GM23338 (cell line): ENCODE results near the gene NEDD1. TPM values are rescaled to one million over a fixed set of nuclear protein-coding genes. Genes with fewer than 3 reads are reported as not detected.

ENCODE experiments used
- ATAC-seq: fragments of 200-7000 bp; cut with Tn5 transposase; 3 replicates; pipeline ENCODE4 v1.9.1; 2020
- DNase-seq: peaks from one replicate; pipeline ENCODE4 v3.0.0-alpha.2; 2015; ENCODE audit warnings: low spot score
- H2AFZ ChIP-seq: fragments of 200-600 bp; sonication (generic); 2 replicates; pipeline ENCODE4 v1.8.0; 2016; ENCODE audit warnings: antibody characterized with exemption, mild to moderate bottlenecking, moderate library complexity
- H3F3A ChIP-seq: fragments of 200-600 bp; sonication (generic); replicated peaks from 2 replicates; pipeline ENCODE4 v1.8.0; 2017; ENCODE audit warnings: antibody characterized with exemption, mixed run types, low read depth
- H3K27ac ChIP-seq: fragments of 200-600 bp; sonication (generic); 2 replicates; pipeline ENCODE4 v1.6.1; 2016; ENCODE audit warnings: low read depth
- H3K27me3 ChIP-seq: fragments of 200-600 bp; sonication (generic); 2 replicates; pipeline ENCODE4 v1.8.0; 2016; ENCODE audit warnings: mild to moderate bottlenecking, mixed run types, moderate library complexity; ENCODE audit not compliant: insufficient read depth
- H3K36me3 ChIP-seq: fragments of 200-600 bp; sonication (generic); 2 replicates; pipeline ENCODE4 v1.8.0; 2016; ENCODE audit warnings: mild to moderate bottlenecking; ENCODE audit not compliant: insufficient read depth
- H3K4me1 ChIP-seq: fragments of 200-600 bp; sonication (generic); 2 replicates; pipeline ENCODE4 v1.8.0; 2016; ENCODE audit warnings: mild to moderate bottlenecking, moderate library complexity; ENCODE audit not compliant: insufficient read depth
- H3K4me2 ChIP-seq: fragments of 200-600 bp; sonication (generic); 2 replicates; pipeline ENCODE4 v1.7.1; 2017; ENCODE audit warnings: mixed run types
- H3K4me3 ChIP-seq: fragments of 200-600 bp; sonication (generic); 2 replicates; pipeline ENCODE4 v1.6.1; 2016; ENCODE audit warnings: mixed run types
- H3K79me2 ChIP-seq: fragments of 200-600 bp; sonication (generic); replicated peaks from 2 replicates; pipeline ENCODE4 v1.8.0; 2017; ENCODE audit warnings: mild to moderate bottlenecking; ENCODE audit not compliant: insufficient read depth
- H3K9me2 ChIP-seq: fragments of 200-600 bp; sonication (generic); 2 replicates; pipeline ENCODE4 v1.8.0; 2017; ENCODE audit not compliant: insufficient read depth
- H4K20me1 ChIP-seq: fragments of 200-600 bp; sonication (generic); replicated peaks from 2 replicates; pipeline ENCODE4 v1.8.0; 2017; ENCODE audit warnings: mild to moderate bottlenecking; ENCODE audit not compliant: insufficient read depth
- H3K27ac Mint-ChIP-seq: 2 replicates; pipeline ENCODE4 v1.8.0; 2020; ENCODE audit warnings: inconsistent platforms, mild to moderate bottlenecking, moderate library complexity, mixed read lengths
- H3K27me3 Mint-ChIP-seq: 3 replicates; pipeline ENCODE4 v1.8.0; 2022; ENCODE audit warnings: low read depth, mild to moderate bottlenecking, moderate library complexity, mixed read lengths, inconsistent platforms; ENCODE audit not compliant: insufficient read depth, poor library complexity
- H3K36me3 Mint-ChIP-seq: 3 replicates; pipeline ENCODE4 v1.8.0; 2021; ENCODE audit warnings: low read depth, mild to moderate bottlenecking, inconsistent platforms, moderate library complexity, mixed read lengths
- H3K4me1 Mint-ChIP-seq: 3 replicates; pipeline ENCODE4 v1.8.0; 2020; ENCODE audit warnings: mild to moderate bottlenecking, inconsistent platforms, mixed read lengths
- H3K4me3 Mint-ChIP-seq: 3 replicates; pipeline ENCODE4 v1.8.0; 2021; ENCODE audit warnings: moderate library complexity, mild to moderate bottlenecking, inconsistent platforms, mixed read lengths
- H3K9me3 Mint-ChIP-seq: 3 replicates; pipeline ENCODE4 v1.8.0; 2020; ENCODE audit warnings: moderate library complexity, mild to moderate bottlenecking, inconsistent platforms, mixed read lengths
- CREB1 ChIP-seq: fragments of 250-450 bp; sonication (Bioruptor Pico); IDR thresholded peaks from 2 replicates; pipeline ENCODE4 v1.5.0; 2020; ENCODE audit warnings: low read depth, mild to moderate bottlenecking, moderate library complexity
- ETS1 ChIP-seq: IDR thresholded peaks from 2 replicates; pipeline ENCODE4 v1.6.1; 2016; ENCODE audit warnings: antibody characterized with exemption
- EZH2 ChIP-seq: fragments of 200-600 bp; sonication (generic); IDR thresholded peaks from one replicate; pipeline ENCODE4 v1.8.0; 2017; ENCODE audit warnings: antibody characterized with exemption, mild to moderate bottlenecking, low read depth; ENCODE audit not compliant: unreplicated experiment
- EZH2phosphoT487 ChIP-seq: fragments of 200-600 bp; sonication (generic); IDR thresholded peaks from one replicate; pipeline ENCODE4 v1.8.1; 2018; ENCODE audit warnings: antibody characterized with exemption; ENCODE audit not compliant: unreplicated experiment
- JUNB ChIP-seq: IDR thresholded peaks from one replicate; pipeline ENCODE4 v1.6.1; 2016; ENCODE audit warnings: antibody characterized with exemption; ENCODE audit not compliant: unreplicated experiment
- NANOG ChIP-seq: IDR thresholded peaks from 2 replicates; pipeline ENCODE4 v1.6.1; 2016; ENCODE audit warnings: antibody characterized with exemption, borderline replicate concordance
- POLR2AphosphoS5 ChIP-seq: IDR thresholded peaks from 2 replicates; pipeline ENCODE4 v1.6.1; 2016; ENCODE audit warnings: antibody characterized with exemption, low read depth
- STAT1 ChIP-seq: IDR thresholded peaks from one replicate; pipeline ENCODE4 v1.6.1; 2016; ENCODE audit warnings: antibody characterized with exemption; ENCODE audit not compliant: unreplicated experiment
- ZNF114 ChIP-seq: fragments of 250-450 bp; sonication (Bioruptor Pico); IDR thresholded peaks from 2 replicates; pipeline ENCODE4 v1.5.0; 2020; ENCODE audit warnings: mild to moderate bottlenecking, moderate library complexity
- ZNF331 ChIP-seq: fragments of 250-450 bp; sonication (Bioruptor Pico); IDR thresholded peaks from 2 replicates; pipeline ENCODE4 v1.5.0; 2020; ENCODE audit warnings: low read depth, mild to moderate bottlenecking, moderate library complexity
- ZNF462 ChIP-seq: fragments of 250-450 bp; sonication (Bioruptor Pico); IDR thresholded peaks from 2 replicates; pipeline ENCODE4 v1.5.0; 2020; ENCODE audit warnings: mild to moderate bottlenecking, moderate library complexity
- polyA plus RNA-seq: library from polyadenylated mRNA; unstranded; fragments of >200 nt; fragmentation: Nextera tagmentation; extraction: Ambion mirVana; gene quantifications from 2 replicates; pipeline ENCODE4 v1.2.1, GENCODE V29; 2016
- total RNA-seq: library from RNA; depleted of rRNA; stranded (reverse); fragments of >200 nt; shearing (Covaris generic); gene quantifications from 2 replicates; pipeline ENCODE4 v1.2.3, GENCODE V29; 2014
- TF ChIP-seq, protein P1 (sequence below): IDR thresholded peaks from one replicate; pipeline ENCODE4 v1.6.1; 2018; ENCODE audit warnings: antibody characterized with exemption; ENCODE audit not compliant: unreplicated experiment
- TF ChIP-seq, protein P2 (sequence below), 2 experiments: fragments of 200-600 bp in 1 of 2; sonication (generic) in 1 of 2; conservative IDR thresholded peaks; 2 replicates each; pipeline versions ENCODE4 v1.5.1 to v1.6.1; 2016 to 2017; ENCODE audit warnings: antibody characterized with exemption in 2 of 2, low read depth in 2 of 2, mild to moderate bottlenecking in 2 of 2, moderate library complexity in 1 of 2

NEDD1 gene
- total and polyA plus RNA-seq, 2 experiments from 2014 or later = 16.0 to 35.8 TPM

DNA sequence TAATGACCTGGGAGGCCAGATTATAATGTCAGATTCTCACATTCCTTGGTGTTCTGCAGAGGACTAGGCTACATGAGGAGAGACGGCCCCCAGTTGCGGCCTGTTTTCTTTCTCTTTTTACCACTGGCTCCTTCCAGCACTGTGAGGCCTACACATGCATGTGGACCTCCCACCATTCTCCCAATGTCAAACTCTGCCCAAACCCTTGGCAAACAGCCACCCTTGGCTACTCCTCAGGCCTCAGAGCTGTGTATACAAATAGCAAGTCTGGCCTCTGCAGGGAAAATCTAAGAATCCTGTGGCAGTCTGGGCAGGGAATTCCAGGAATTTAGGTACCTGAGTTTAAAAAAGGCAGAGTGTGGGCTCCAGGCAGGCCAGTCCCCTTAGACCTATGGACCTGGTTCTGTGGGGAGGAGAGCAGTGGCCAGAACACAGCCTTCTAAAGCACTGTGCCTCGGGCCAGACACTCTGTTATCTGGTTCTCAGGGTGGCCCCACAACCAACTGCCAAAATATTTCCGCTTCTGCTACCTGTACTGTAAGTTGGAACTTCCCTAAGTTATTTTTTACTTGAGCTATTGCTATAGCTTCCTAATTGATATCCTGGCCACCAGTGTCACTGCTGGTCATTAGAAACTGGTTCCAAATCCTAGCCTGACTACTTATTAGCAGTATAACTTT lies 19.9 kb upstream of the NEDD1 start:
- peak; percentile 72 for ATAC-seq
- Mint-ChIP-seq H3K4me3 (no peak overlapping the region), H3K4me1 (peaks cover 4% of the 10 kb centered on the region; the same call in 1 of the 3 replicates), H3K27me3 (no peaks in the 10 kb centered on the region), H3K36me3 (no peaks in the 10 kb centered on the region), H3K27ac (no peak overlapping the region), H3K9me3 (no peaks in the 10 kb centered on the region)
- peak; percentile 43 for DNase-seq
- Histone ChIP-seq H3K9me2 (no peaks in the 10 kb centered on the region), H3K79me2 (no peaks in the 10 kb centered on the region), H3K27ac (no peak overlapping the region), H3K4me3 (no peak overlapping the region), H4K20me1 (no peaks in the 10 kb centered on the region), H3K4me2 (no peak overlapping the region), H3K4me1 (0 out of 2 replicates have a peak, but pooled peaks cover 3% of the 10 kb centered on the region), H3K27me3 (no peaks in the 10 kb centered on the region), H3F3A (no peaks in the 10 kb centered on the region), H3K36me3 (no peaks in the 10 kb centered on the region), H2AFZ (peak overlapping the region; percentile 60)
- TF ChIP-seq, protein P1, sequence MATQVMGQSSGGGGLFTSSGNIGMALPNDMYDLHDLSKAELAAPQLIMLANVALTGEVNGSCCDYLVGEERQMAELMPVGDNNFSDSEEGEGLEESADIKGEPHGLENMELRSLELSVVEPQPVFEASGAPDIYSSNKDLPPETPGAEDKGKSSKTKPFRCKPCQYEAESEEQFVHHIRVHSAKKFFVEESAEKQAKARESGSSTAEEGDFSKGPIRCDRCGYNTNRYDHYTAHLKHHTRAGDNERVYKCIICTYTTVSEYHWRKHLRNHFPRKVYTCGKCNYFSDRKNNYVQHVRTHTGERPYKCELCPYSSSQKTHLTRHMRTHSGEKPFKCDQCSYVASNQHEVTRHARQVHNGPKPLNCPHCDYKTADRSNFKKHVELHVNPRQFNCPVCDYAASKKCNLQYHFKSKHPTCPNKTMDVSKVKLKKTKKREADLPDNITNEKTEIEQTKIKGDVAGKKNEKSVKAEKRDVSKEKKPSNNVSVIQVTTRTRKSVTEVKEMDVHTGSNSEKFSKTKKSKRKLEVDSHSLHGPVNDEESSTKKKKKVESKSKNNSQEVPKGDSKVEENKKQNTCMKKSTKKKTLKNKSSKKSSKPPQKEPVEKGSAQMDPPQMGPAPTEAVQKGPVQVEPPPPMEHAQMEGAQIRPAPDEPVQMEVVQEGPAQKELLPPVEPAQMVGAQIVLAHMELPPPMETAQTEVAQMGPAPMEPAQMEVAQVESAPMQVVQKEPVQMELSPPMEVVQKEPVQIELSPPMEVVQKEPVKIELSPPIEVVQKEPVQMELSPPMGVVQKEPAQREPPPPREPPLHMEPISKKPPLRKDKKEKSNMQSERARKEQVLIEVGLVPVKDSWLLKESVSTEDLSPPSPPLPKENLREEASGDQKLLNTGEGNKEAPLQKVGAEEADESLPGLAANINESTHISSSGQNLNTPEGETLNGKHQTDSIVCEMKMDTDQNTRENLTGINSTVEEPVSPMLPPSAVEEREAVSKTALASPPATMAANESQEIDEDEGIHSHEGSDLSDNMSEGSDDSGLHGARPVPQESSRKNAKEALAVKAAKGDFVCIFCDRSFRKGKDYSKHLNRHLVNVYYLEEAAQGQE = no peak
- TF ChIP-seq NANOG = no peak
- TF ChIP-seq POLR2AphosphoS5 = no peak
- TF ChIP-seq ZNF462 = no peak
- no peak for TF ChIP-seq EZH2phosphoT487
- no peak for TF ChIP-seq ETS1
- TF ChIP-seq STAT1 = no peak
- TF ChIP-seq CREB1 (CRISPR knock-in tag) = no peak
- TF ChIP-seq JUNB = no peak
- no peak for TF ChIP-seq ZNF114 (CRISPR knock-in tag)
- no peak for TF ChIP-seq ZNF331
- TF ChIP-seq EZH2 = no peak
- TF ChIP-seq, protein P2, sequence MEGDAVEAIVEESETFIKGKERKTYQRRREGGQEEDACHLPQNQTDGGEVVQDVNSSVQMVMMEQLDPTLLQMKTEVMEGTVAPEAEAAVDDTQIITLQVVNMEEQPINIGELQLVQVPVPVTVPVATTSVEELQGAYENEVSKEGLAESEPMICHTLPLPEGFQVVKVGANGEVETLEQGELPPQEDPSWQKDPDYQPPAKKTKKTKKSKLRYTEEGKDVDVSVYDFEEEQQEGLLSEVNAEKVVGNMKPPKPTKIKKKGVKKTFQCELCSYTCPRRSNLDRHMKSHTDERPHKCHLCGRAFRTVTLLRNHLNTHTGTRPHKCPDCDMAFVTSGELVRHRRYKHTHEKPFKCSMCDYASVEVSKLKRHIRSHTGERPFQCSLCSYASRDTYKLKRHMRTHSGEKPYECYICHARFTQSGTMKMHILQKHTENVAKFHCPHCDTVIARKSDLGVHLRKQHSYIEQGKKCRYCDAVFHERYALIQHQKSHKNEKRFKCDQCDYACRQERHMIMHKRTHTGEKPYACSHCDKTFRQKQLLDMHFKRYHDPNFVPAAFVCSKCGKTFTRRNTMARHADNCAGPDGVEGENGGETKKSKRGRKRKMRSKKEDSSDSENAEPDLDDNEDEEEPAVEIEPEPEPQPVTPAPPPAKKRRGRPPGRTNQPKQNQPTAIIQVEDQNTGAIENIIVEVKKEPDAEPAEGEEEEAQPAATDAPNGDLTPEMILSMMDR (conservative IDR thresholded peaks at IDR 0.05; ENCODE audit: low read depth in 2 of 2) = no peak
